ENCODE measurements around the gene KRT82. TPM values are rescaled to one million over a fixed set of nuclear protein-coding genes. Genes with fewer than 3 reads are reported as not detected.

Gene KRT82
- total and polyA plus RNA-seq, 2 of the 8 experiments (the other 6 are each of a cell fraction or from before 2014, with no cell fraction given), result not detected

DNA sequence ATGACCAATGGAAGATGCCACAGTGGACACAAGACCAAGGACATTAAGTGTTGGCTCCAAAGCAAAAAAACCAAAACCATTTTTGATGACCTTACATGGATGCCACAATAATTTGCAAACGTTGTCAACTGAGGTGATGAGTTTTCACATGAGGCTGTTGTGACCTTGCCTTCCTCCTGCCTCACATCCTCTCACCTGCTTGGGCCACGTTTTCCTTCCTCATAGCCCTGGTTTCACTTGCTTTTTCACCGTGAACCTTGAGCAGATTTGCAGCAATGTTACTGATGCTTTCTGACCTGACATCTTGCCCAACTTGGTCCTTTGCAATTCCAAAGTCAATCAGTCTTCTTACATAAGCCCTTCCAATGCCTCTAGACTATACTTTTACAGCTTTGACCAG, 42.1 kb upstream of the KRT82 start:
- peaks cover 5 to 6% of the 10 kb centered on the region in 2 experiments; a peak in 3 of 4 replicates for H3K9me3 ChIP-seq (ENCODE audit: insufficient read depth in 2 of 2, low read depth in 1 of 2, low read length in 1 of 2)
- no peaks in the 10 kb centered on the region for H4K20me1 ChIP-seq (replicated peaks in 1 of 2; ENCODE audit: control insufficient read depth in 1 of 2, insufficient read depth in 2 of 2, low read length in 2 of 2)
- H2BK15ac ChIP-seq (ENCODE audit: low read length), result no peak overlapping the region
- H4K8ac ChIP-seq (ENCODE audit: extremely low read depth, insufficient read depth, low read length), result no peak overlapping the region
- ChIA-PET POLR2A (ENCODE audit: partially characterized antibody) (no interaction called here), CTCF (ENCODE audit: partially characterized antibody) (interaction anchor here (1.4 to 1.6 kb wide), 3 partner anchors 21 to 72 kb away, joined by 3 to 4 read pairs (median 4); partner anchors contain the start of gene KRT5)
- H3K56ac ChIP-seq (replicated peaks; ENCODE audit: insufficient read length, low read depth, low read length), result no peak overlapping the region
- no peak for FAIRE-seq
- no peak overlapping the region for H2BK12ac ChIP-seq (ENCODE audit: low read depth, low read length)
- H3K4me2 ChIP-seq (ENCODE audit: insufficient read depth in 1 of 2, low read depth in 2 of 2, low read length in 2 of 2), result no peak overlapping the region
- no peak overlapping the region for H2BK5ac ChIP-seq (ENCODE audit: low read depth, low read length)
- H3K9ac ChIP-seq (replicated peaks in 1 of 4; ENCODE audit: extremely low read depth in 1 of 4, low read depth in 3 of 4, low read length in 3 of 4), result no peak overlapping the region
- no peak overlapping the region for H3K23ac ChIP-seq (ENCODE audit: insufficient read length)
- H2AK5ac ChIP-seq (ENCODE audit: low read depth, low read length), result no peak overlapping the region
- H3K4ac ChIP-seq (replicated peaks; ENCODE audit: insufficient read length, low read depth, low read length), result no peak overlapping the region
- H3K23me2 ChIP-seq (ENCODE audit: low read depth, low read length), result no peaks in the 10 kb centered on the region
- H2AFZ ChIP-seq (ENCODE audit: low read length), result no peak overlapping the region
- H3K79me2 ChIP-seq (ENCODE audit: control insufficient read depth in 1 of 2, insufficient read depth in 2 of 2, low read length in 2 of 2), result no peaks in the 10 kb centered on the region
- TF ChIP-seq FOSL1 (IDR thresholded peaks at IDR 0.05; ENCODE audit: insufficient read depth, low read depth, low read length), result no peak
- TF ChIP-seq, protein P1, sequence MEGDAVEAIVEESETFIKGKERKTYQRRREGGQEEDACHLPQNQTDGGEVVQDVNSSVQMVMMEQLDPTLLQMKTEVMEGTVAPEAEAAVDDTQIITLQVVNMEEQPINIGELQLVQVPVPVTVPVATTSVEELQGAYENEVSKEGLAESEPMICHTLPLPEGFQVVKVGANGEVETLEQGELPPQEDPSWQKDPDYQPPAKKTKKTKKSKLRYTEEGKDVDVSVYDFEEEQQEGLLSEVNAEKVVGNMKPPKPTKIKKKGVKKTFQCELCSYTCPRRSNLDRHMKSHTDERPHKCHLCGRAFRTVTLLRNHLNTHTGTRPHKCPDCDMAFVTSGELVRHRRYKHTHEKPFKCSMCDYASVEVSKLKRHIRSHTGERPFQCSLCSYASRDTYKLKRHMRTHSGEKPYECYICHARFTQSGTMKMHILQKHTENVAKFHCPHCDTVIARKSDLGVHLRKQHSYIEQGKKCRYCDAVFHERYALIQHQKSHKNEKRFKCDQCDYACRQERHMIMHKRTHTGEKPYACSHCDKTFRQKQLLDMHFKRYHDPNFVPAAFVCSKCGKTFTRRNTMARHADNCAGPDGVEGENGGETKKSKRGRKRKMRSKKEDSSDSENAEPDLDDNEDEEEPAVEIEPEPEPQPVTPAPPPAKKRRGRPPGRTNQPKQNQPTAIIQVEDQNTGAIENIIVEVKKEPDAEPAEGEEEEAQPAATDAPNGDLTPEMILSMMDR (IDR thresholded peaks at IDR 0.05; ENCODE audit: control extremely low read depth in 1 of 3, insufficient read depth in 1 of 3, low read depth in 1 of 3, low read length in 3 of 3), result no peak
- TF ChIP-seq CHD2 (IDR thresholded peaks at IDR 0.05; ENCODE audit: low read length), result no peak
- H3K4me3 ChIP-seq (ENCODE audit: extremely low read depth in 1 of 4, insufficient read depth in 2 of 4, low read depth in 3 of 4, low read length in 4 of 4), result no peak overlapping the region
- H2BK20ac ChIP-seq (ENCODE audit: low read length), result no peak overlapping the region
- no peak overlapping the region for H3K14ac ChIP-seq (ENCODE audit: insufficient read length)
- DNase-seq (ENCODE audit: low read depth in 1 of 2, low spot score in 2 of 2), result no peak
- H4K91ac ChIP-seq (replicated peaks; ENCODE audit: insufficient read length, low read length), result no peak overlapping the region
- no peak overlapping the region for H2BK120ac ChIP-seq (replicated peaks; ENCODE audit: low read depth, low read length)
- no peak overlapping the region for H4K5ac ChIP-seq (ENCODE audit: insufficient read length, low read depth, low read length)
- no peak overlapping the region for H3K27ac ChIP-seq (ENCODE audit: low read depth, low read length)
- H3K36me3 ChIP-seq (ENCODE audit: control insufficient read depth in 2 of 4, insufficient read depth in 4 of 4, low read length in 3 of 4), result no peaks in the 10 kb centered on the region
- no peaks in the 10 kb centered on the region for H3K4me1 ChIP-seq (replicated peaks in 1 of 4; ENCODE audit: control insufficient read depth in 3 of 4, insufficient read depth in 4 of 4, low read length in 3 of 4)
- no peaks in the 10 kb centered on the region for H3K27me3 ChIP-seq (replicated peaks in 1 of 4; ENCODE audit: control insufficient read depth in 3 of 4, extremely low read depth in 1 of 4, insufficient read depth in 3 of 4, low read length in 3 of 4)
- no peaks in the 10 kb centered on the region for H3K79me1 ChIP-seq (ENCODE audit: low read depth, low read length)
- 77% methylated on average over 3 of the region's 3 CpGs; no CpG with 5 or more reads in 1 of the 2 experiments for WGBS, 2 experiments (ENCODE audit: extremely low coverage in 1 of 2, insufficient coverage in 1 of 2, insufficient read length in 1 of 2, insufficient replicate concordance in 2 of 2, low coverage in 1 of 2, low lambda C conversion rate in 2 of 2, missing lambda C conversion rate in 1 of 2)
- H3K18ac ChIP-seq (ENCODE audit: extremely low read depth, low read length), result no peak overlapping the region
